ENCODE measurements around the gene LRP2BP.
"Not testable (repeated sequence)": the region's sequence is repeated elsewhere in the genome, so short reads cannot be mapped to it uniquely, and the experiment has no call there.

LRP2BP gene

DNA sequence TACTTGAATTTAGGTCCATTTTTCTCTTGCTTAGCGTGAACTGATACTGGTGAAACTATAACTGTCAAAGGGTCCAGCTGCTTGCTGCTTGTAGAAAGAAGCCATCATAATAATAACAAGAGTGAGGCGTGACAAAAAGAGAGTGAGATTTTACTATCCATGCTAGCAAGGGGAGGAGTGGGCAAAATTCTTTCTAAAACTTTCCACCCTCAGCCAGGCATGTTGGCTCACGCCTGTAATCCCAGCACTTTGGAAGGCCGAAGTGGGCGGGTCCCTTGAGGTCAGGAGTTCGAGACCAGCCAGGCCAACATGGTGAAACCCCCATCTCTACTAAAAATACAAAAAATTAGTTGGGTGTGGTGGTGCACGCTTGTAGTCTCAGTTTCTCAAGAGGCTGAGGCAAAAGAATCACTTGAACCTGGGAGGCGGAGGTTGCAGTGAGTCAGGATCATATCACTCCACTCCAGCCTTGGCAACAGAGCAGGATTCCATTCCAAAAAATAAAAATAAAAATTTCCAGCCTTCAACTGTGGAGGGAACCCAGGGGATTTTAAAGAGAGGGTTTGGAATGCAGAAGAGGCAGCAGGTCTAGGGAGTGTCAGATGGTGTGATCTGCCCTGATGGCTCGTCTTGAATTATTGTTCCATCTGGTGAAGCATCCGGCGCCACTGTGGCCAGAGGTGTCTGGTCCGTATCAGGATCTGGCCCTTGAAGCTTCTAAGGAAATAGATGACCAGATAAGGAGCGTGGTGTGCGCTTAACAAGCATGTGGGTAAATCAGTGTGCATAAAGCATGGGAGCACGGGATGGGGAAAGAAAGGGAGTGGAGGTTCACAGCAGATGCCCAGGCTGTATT, 51.8 kb downstream of the LRP2BP start:
- in situ Hi-C loops (cut with MboI; ENCODE audit: low sequenced_read_pairs) = no loop called here
- H3K4me3 ChIP-seq = no peak overlapping the region
- no peaks in the 10 kb centered on the region for H3K27me3 ChIP-seq (ENCODE audit: low read depth)
- no peaks in the 10 kb centered on the region for H3K9me3 ChIP-seq
- no peaks in the 10 kb centered on the region for H3K4me1 ChIP-seq
- peaks cover 4% of the 10 kb centered on the region for H3K36me3 ChIP-seq (replicated peaks)
- DNase-seq (ENCODE audit: low spot score in 2 of 2) = no peak

DNA sequence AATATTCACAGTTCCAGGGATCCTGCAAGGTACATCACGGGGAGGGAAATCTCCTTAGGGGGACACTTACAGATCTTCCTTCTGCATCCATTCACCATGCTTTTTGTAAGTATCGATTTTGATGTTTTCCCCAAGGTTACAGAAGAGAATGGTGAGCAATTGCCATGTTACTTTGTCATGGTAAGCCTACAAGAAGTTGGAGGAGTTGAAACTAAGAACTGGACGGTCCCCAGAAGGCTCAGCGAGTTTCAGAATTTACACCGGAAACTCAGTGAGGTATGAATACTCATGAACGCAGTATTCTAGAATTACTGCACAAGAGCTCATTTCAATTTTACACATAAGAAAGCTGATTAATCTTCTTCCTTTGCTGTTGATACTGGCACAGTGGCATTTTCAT, 53.9 kb downstream of the LRP2BP start:
- Histone ChIP-seq H3K36me3 (replicated peaks) (peaks cover 4% of the 10 kb centered on the region; the same call in 1 of the 2 replicates), H3K4me3 (no peak overlapping the region), H3K27me3 (ENCODE audit: low read depth) (no peaks in the 10 kb centered on the region), H3K9me3 (no peaks in the 10 kb centered on the region), H3K4me1 (no peaks in the 10 kb centered on the region)
- no peak for DNase-seq (ENCODE audit: low spot score in 2 of 2)
- in situ Hi-C loops (cut with MboI; ENCODE audit: low sequenced_read_pairs) = no loop called here

DNA sequence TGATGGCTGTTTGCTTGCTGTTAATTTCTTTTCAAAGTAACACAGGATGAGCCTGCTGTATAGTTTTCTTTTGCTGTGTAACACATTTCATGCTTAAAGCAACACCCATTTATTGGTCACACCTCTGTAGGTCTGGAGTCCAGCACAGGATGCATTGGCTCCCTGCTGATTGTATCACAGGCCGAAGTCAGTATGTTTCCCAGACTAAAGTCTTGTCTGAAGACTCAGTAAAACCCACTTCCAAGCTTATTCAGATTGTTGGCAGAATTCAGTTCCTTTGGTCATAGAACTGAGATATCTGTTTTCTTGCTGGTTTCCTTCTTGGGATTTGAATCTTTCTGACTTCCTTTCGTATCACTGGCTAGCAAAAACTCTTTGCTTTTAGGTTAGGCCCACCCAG, 54.3 kb downstream of the LRP2BP start:
- Histone ChIP-seq H3K9me3 (no peaks in the 10 kb centered on the region), H3K27me3 (ENCODE audit: low read depth) (no peaks in the 10 kb centered on the region), H3K4me3 (no peak overlapping the region), H3K4me1 (no peaks in the 10 kb centered on the region), H3K36me3 (replicated peaks) (0 out of 2 replicates have a peak, but pooled peaks cover 4% of the 10 kb centered on the region)
- no peak for DNase-seq (ENCODE audit: low spot score in 2 of 2)
- in situ Hi-C loops (cut with MboI; ENCODE audit: low sequenced_read_pairs) = no loop called here

DNA sequence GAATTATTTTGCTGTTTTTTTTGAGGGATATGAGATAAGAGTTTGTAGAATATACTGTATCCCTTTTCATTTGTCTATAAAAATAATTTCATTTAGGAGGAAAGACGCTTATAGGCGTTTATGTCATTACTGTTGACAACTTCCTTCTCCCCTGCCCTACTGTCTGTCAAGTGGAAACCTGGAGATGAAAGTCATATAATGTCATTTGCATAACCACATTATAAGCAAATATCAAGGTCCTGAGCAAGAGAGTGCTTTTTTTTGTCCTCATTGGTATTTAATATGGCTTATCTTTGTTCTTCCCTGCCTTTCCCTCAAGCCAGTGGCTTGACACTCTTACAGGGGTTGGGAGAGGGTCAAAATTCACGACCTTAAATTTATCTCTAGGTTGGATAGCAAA, 55.8 kb downstream of the LRP2BP start:
- no peaks in the 10 kb centered on the region for H3K27me3 ChIP-seq (ENCODE audit: low read depth)
- in situ Hi-C loops (cut with MboI; ENCODE audit: low sequenced_read_pairs) = no loop called here
- no peak overlapping the region for H3K4me3 ChIP-seq
- no peaks in the 10 kb centered on the region for H3K9me3 ChIP-seq
- H3K4me1 ChIP-seq = no peaks in the 10 kb centered on the region
- no peak for DNase-seq (ENCODE audit: low spot score in 2 of 2)
- 0 out of 2 replicates have a peak, but pooled peaks cover 4% of the 10 kb centered on the region for H3K36me3 ChIP-seq (replicated peaks)

DNA sequence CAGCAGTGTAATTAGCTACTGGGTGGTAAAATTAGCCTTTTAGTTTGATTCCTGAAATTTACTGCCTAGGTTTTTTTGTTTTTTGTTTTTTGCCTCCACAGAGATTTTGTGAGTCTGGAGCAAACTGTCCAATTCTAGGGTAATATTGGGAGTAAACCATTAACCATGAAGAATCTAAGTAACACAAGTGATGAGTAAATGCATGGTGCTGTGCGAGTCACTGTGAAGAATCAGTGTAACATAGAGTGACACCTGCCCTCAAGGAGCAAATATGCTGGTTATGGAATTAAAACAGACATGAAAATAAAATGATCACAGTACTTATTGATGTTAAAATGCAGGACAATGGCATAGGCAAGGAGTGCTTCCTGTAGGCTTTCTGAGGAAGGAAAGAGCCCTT, 60.1 kb downstream of the LRP2BP start:
- H3K4me3 ChIP-seq = no peak overlapping the region
- DNase-seq (ENCODE audit: low spot score in 2 of 2) = no peak
- H3K9me3 ChIP-seq = no peaks in the 10 kb centered on the region
- H3K4me1 ChIP-seq = peaks cover 25% of the 10 kb centered on the region
- in situ Hi-C loops (cut with MboI; ENCODE audit: low sequenced_read_pairs) = no loop called here
- no peaks in the 10 kb centered on the region for H3K36me3 ChIP-seq (replicated peaks)
- H3K27me3 ChIP-seq (ENCODE audit: low read depth) = no peaks in the 10 kb centered on the region; the same call in 1 of the 2 replicates

DNA sequence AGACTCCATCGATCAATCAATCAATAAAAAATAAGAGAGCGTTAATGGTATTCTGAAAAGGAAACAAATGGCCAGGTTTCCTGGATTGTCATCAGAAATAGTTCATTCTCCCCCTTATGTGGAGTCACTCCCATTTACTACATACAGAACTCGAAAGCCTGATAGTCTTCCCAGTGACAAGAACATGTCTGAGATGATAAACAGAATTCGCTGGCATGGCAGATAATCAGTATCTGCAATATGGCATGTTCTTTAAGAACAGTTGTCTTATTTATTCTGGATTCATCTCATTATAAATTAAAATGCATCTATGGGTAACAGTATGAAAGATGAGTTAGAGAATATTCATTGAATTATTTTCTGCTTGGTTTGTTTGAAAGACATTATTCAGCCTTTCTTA, 61.4 kb downstream of the LRP2BP start:
- no peak overlapping the region for H3K4me3 ChIP-seq
- H3K36me3 ChIP-seq (replicated peaks) = no peaks in the 10 kb centered on the region
- H3K27me3 ChIP-seq (ENCODE audit: low read depth) = no peaks in the 10 kb centered on the region; the same call in 1 of the 2 replicates
- H3K4me1 ChIP-seq = peaks cover 25% of the 10 kb centered on the region
- in situ Hi-C loops (cut with MboI; ENCODE audit: low sequenced_read_pairs) = no loop called here
- peaks cover 5% of the 10 kb centered on the region; the same call in 1 of the 2 replicates for H3K9me3 ChIP-seq
- no peak for DNase-seq (ENCODE audit: low spot score in 2 of 2)

DNA sequence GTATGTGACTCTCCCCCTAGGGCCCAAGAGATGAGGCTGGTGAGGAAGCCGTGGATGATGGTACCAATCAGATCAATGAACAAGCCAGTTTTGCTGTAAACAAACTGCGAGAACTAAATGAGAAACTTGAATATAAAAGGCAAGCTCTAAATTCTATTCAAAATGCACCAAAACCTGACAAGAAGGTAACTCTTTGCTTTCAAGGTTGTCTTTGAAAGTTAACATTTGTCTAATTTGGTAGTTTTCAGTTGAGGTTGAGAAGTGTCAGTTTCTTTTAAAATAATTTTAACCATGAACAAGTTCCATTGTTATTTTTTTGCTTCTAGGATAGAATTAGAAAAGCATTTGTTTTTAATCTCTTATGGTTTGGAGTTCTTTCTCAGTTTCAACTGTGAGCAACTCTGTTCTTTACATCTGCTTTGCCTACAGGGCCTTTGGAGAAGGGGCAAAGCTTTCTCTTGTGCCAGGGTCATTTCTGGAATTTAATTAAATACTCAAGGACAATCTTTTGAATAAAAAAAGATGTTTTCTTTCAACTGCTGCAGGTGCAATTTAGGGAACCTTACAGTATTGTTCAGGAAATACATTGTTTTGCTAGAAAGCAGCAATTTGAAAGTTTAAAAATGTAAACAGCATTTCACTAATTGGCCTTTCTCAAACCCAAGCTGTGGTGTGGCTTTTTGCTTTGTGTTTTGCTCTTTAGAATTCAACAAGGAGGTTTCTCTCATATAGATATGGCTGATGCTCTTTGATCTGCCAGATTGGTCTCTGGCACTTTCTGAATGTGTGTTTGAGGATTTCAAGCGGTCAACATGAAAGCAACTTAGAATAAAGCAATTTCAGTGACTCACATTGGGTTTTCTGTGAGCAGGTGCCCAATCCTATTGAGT, 62.9 kb downstream of the LRP2BP start:
- Histone ChIP-seq H3K36me3 (replicated peaks) (no peaks in the 10 kb centered on the region), H3K9me3 (peaks cover 5% of the 10 kb centered on the region; the same call in 1 of the 2 replicates), H3K4me3 (no peak overlapping the region), H3K4me1 (peaks cover 25% of the 10 kb centered on the region), H3K27me3 (ENCODE audit: low read depth) (no peaks in the 10 kb centered on the region; the same call in 1 of the 2 replicates)
- in situ Hi-C loops (cut with MboI; ENCODE audit: low sequenced_read_pairs) = no loop called here
- peak; percentile 40 to 66 for DNase-seq (ENCODE audit: low spot score in 2 of 2)

DNA sequence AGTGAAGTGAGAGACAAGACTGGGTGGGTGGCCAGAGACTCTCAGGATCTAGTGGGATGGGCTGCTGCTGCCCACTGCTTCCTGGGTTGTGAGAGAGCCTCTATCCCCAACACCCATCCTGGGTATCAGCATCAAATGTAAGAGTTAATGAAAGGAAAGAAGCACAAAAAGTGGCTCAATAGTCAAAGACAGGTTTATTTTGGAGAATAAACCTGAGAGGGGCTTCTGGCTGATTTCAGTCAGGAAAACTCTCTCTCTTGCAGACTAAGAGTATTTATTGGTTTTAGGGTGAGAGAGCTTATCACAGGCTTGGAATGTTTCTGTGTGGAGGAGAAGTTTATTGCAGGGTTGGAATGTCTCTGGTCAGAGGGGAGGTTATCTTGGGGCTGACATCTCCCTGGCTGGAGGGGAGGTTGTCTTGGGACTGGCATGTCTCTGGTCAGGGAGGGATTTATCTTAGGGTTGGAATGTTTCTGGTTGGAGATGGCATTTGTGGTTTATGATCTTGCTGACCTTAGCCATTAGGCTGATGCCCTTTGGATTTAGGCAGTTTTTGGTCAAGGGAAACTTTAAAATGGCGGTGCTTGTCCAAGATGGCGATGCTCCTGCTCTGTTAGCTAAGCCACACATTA, 65.7 kb downstream of the LRP2BP start:
- H3K9me3 ChIP-seq; H3K4me3 ChIP-seq; H3K36me3 ChIP-seq (replicated peaks); DNase-seq (ENCODE audit: low spot score in 2 of 2); H3K27me3 ChIP-seq (ENCODE audit: low read depth); in situ Hi-C loops (cut with MboI; ENCODE audit: low sequenced_read_pairs): not testable (repeated sequence)
- peaks cover 28% of the 10 kb centered on the region for H3K4me1 ChIP-seq

DNA sequence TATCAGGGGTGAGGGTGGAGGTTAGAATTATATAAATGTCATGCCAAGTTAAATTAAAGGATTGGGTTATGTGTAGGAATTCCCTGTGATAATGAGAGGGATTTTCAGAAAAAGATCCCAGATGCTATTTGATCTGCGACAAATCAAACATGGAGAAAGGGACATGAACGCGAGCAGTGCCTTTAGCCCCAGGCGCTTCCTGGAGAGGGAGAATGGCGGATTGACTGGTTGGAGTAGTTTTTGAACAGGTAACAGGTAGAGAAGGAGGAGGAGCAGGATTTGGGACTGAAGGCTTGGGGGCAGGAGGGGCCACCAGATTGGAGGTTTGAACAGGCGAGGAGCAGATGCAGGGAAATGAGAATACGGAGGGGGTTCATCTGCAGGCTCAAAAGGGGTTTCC, 67.1 kb downstream of the LRP2BP start:
- H3K9me3 ChIP-seq = peaks cover 5% of the 10 kb centered on the region; the same call in 1 of the 2 replicates
- DNase-seq (ENCODE audit: low spot score in 2 of 2) = no peak
- in situ Hi-C loops (cut with MboI; ENCODE audit: low sequenced_read_pairs) = no loop called here
- H3K27me3 ChIP-seq (ENCODE audit: low read depth) = no peaks in the 10 kb centered on the region; the same call in 1 of the 2 replicates
- H3K36me3 ChIP-seq (replicated peaks) = no peaks in the 10 kb centered on the region
- no peak overlapping the region for H3K4me3 ChIP-seq
- peaks cover 27% of the 10 kb centered on the region for H3K4me1 ChIP-seq

DNA sequence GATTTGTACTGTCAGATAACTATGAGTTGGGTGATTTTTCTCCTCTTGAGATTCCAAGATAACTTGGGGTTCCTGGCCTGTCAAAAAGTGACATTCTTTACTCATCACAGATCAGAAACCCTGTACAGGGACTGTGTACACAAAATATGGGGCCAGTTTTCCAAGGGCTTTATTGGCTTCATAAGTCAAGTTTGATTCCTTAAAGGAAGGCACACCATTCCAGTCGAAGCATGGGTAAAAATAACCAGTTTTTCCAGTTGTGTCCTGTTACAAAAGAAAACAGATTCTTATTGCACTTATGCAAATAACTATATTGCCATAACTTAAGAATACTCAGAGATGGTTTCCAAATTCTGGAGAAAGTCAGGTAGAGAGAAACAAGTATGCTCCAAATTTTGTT, 70.0 kb downstream of the LRP2BP start:
- in situ Hi-C loops (cut with MboI; ENCODE audit: low sequenced_read_pairs); H3K9me3 ChIP-seq: not testable (repeated sequence)
- H3K4me1 ChIP-seq = peaks cover 15% of the 10 kb centered on the region

DNA sequence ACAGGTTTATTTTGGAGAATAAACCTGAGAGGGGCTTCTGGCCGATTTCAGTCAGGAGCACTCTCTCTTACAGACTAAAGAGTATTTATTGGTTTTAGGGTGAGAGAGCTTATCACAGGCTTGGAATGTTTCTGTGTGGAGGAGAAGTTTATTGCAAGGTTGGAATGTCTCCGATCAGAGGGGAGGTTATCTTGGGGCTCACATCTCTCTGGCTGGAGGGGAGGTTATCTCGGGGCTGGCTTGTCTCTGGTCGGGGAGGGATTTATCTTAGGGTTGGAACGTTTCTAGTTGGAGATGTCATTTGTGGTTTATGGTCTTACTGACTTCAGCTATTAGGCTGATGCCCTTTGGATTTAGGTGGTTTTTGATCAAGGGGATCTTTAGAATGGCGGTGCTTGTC, 71.4 kb downstream of the LRP2BP start:
- H3K9me3 ChIP-seq; H3K36me3 ChIP-seq (replicated peaks); DNase-seq (ENCODE audit: low spot score in 2 of 2); H3K27me3 ChIP-seq (ENCODE audit: low read depth); in situ Hi-C loops (cut with MboI; ENCODE audit: low sequenced_read_pairs); H3K4me3 ChIP-seq: not testable (repeated sequence)
- peaks cover 14% of the 10 kb centered on the region for H3K4me1 ChIP-seq

More for the DNA sequence above, 70.0 kb downstream of the LRP2BP start:
- not testable (repeated sequence) for H3K27me3 ChIP-seq (ENCODE audit: low read depth); H3K4me3 ChIP-seq; DNase-seq (ENCODE audit: low spot score in 2 of 2); H3K36me3 ChIP-seq (replicated peaks)

DNA sequence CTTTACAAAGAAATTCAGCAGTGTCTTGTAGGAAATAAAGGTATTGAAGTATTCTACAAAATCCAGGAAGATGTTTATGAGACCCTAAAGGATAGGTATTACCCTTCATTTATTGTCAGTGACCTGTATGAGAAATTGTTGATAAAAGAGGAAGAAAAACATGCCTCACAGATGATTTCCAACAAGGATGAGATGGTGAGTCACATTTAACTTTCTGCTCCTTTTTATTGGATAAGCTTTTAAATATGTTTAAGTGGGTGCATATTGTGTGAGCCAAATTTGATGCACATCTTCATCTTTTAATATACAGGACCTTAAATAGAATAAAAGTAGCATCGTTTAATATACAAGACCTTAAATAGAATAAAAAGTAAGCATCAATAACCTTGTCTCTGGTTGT, 72.1 kb downstream of the LRP2BP start:
- H3K4me1 ChIP-seq = peaks cover 17% of the 10 kb centered on the region
- no peaks in the 10 kb centered on the region for H3K27me3 ChIP-seq (ENCODE audit: low read depth)
- no peaks in the 10 kb centered on the region for H3K9me3 ChIP-seq
- in situ Hi-C loops (cut with MboI; ENCODE audit: low sequenced_read_pairs) = no loop called here
- H3K4me3 ChIP-seq = no peak overlapping the region
- H3K36me3 ChIP-seq (replicated peaks) = no peaks in the 10 kb centered on the region; the same call in 1 of the 2 replicates
- no peak for DNase-seq (ENCODE audit: low spot score in 2 of 2)

DNA sequence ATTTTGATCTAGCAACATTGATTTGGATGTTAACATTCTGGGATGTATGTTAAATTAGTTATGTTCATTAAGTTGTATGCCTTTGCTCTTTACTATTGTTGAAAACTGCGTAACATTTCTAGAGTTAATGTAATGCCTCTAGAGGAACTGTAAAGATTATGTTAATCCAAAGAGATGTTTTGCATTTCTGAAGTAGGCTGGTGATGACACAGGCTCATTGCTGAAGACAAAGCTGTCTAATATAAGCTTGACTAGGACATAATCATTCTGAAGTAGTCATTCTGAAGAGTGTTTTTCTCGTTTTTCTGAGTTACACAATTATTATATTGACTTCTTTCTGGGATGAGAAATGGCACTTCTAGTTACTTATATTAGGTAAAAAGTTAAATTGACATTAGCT, 72.9 kb downstream of the LRP2BP start:
- Histone ChIP-seq H3K4me1 (peaks cover 23% of the 10 kb centered on the region), H3K4me3 (no peak overlapping the region), H3K36me3 (replicated peaks) (no peaks in the 10 kb centered on the region; the same call in 1 of the 2 replicates), H3K9me3 (no peaks in the 10 kb centered on the region), H3K27me3 (ENCODE audit: low read depth) (no peaks in the 10 kb centered on the region)
- peak in 1 of 2 experiments; percentile 37 for DNase-seq (ENCODE audit: low spot score in 2 of 2)
- in situ Hi-C loops (cut with MboI; ENCODE audit: low sequenced_read_pairs) = no loop called here

Data from HAP-1 (cell line).